Measurements from ENCODE around the gene SETSIP. TPM values are rescaled to one million over a fixed set of nuclear protein-coding genes. Genes with fewer than 3 reads are reported as not detected.

Gene SETSIP
- polyA plus RNA-seq, 1 donor (not counting 4 experiments of a cell fraction or from before 2014, with no cell fraction given), result 0.89 TPM

DNA sequence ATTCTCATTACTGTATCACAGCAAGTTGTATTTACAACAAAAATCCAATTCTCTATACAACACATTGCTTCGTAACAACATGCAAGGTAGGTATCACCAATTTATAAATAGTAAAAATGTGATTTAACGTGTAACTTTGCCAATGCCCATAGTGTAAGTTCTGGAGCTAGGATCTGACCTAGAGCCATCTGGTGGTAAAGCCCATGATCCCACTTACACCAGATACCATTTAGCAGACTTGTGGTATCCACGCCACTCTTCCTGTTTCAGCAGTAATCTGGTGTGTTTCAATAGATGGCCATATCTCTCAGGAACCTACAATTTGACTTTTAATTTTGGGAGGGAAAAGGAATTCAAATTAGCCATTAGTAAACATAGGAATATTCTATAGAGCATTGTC is 10.2 kb downstream of the SETSIP start:
- Histone ChIP-seq H3K4me1 (ENCODE audit: control insufficient read depth, extremely low read depth, insufficient read depth, low read length) (no peaks in the 10 kb centered on the region), H3K9ac (ENCODE audit: control insufficient read depth, extremely low read depth, insufficient read depth, low read length) (no peak overlapping the region), H3K9me3 (ENCODE audit: control insufficient read depth, low read depth, low read length) (no peaks in the 10 kb centered on the region), H2AFZ (ENCODE audit: control insufficient read depth, low read length) (no peak overlapping the region), H3K36me3 (ENCODE audit: control insufficient read depth in 2 of 2, extremely low read depth in 1 of 2, insufficient read depth in 2 of 2, low read length in 2 of 2) (no peaks in the 10 kb centered on the region), H3K4me3 (ENCODE audit: control insufficient read depth in 2 of 3, extremely low read depth in 1 of 3, insufficient read depth in 2 of 3, low read depth in 1 of 3, low read length in 3 of 3) (no peak overlapping the region), H3K79me2 (ENCODE audit: control insufficient read depth, insufficient read depth, low read length) (no peaks in the 10 kb centered on the region), H3K27ac (ENCODE audit: control insufficient read depth, insufficient read depth, low read length) (no peak overlapping the region), H3K27me3 (ENCODE audit: control insufficient read depth, extremely low read depth, insufficient read depth, low read length) (peaks cover 4% of the 10 kb centered on the region), H3K9me1 (ENCODE audit: control insufficient read depth, extremely low read depth, insufficient read depth, low read length) (no peaks in the 10 kb centered on the region), H3K4me2 (ENCODE audit: control insufficient read depth, extremely low read depth, insufficient read depth, low read depth, low read length) (no peak overlapping the region), H4K20me1 (ENCODE audit: control insufficient read depth, extremely low read depth, insufficient read depth, low read length) (no peaks in the 10 kb centered on the region)
- dilution Hi-C loops (cut with MboI; ENCODE audit: extremely low pct_ligation_motif_present, low sequenced_read_pairs), result no loop called here
- DNase-seq (ENCODE audit: low read depth, low spot score) (no peak), FAIRE-seq (no peak)
- TF ChIP-seq EZH2 (IDR thresholded peaks at IDR 0.05; ENCODE audit: low read length), result no peak
- TF ChIP-seq, protein P1, sequence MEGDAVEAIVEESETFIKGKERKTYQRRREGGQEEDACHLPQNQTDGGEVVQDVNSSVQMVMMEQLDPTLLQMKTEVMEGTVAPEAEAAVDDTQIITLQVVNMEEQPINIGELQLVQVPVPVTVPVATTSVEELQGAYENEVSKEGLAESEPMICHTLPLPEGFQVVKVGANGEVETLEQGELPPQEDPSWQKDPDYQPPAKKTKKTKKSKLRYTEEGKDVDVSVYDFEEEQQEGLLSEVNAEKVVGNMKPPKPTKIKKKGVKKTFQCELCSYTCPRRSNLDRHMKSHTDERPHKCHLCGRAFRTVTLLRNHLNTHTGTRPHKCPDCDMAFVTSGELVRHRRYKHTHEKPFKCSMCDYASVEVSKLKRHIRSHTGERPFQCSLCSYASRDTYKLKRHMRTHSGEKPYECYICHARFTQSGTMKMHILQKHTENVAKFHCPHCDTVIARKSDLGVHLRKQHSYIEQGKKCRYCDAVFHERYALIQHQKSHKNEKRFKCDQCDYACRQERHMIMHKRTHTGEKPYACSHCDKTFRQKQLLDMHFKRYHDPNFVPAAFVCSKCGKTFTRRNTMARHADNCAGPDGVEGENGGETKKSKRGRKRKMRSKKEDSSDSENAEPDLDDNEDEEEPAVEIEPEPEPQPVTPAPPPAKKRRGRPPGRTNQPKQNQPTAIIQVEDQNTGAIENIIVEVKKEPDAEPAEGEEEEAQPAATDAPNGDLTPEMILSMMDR (optimal IDR thresholded peaks at IDR 0.05 in 1 of 3, IDR thresholded peaks at IDR 0.05 in 1 of 3, conservative IDR thresholded peaks at IDR 0.05 in 1 of 3; ENCODE audit: extremely low read depth in 1 of 3, insufficient read depth in 2 of 3, low read length in 3 of 3), result peak in 1 of 3 experiments; percentile 33

DNA sequence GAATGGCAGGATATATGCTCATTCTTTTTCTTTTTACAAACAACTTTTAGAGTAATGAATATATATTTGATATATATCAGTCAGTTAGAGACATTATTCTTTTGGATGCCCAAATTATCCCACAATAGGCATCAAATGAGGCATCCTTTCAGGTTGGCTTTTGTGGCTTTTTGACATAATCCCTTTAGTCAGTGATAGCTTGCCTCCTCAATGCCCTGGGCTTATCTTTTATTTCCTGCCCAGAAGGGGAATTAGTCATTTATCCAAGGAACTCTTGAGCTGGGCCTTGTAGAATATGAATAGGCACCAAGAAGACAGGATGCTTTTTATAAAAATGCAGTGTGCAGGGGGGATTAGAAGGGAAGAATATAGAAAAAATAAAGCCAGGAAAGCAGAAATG is 23.3 kb downstream of the SETSIP start:
- no peaks in the 10 kb centered on the region for H3K79me2 ChIP-seq (ENCODE audit: control insufficient read depth, insufficient read depth, low read length)
- H3K4me2 ChIP-seq (ENCODE audit: control insufficient read depth, extremely low read depth, insufficient read depth, low read depth, low read length), result no peak overlapping the region
- DNase-seq (ENCODE audit: low read depth, low spot score) (no peak), FAIRE-seq (no peak)
- no peaks in the 10 kb centered on the region for H3K36me3 ChIP-seq (ENCODE audit: control insufficient read depth in 2 of 2, extremely low read depth in 1 of 2, insufficient read depth in 2 of 2, low read length in 2 of 2)
- H3K4me3 ChIP-seq (ENCODE audit: control insufficient read depth in 2 of 3, extremely low read depth in 1 of 3, insufficient read depth in 2 of 3, low read depth in 1 of 3, low read length in 3 of 3), result no peak overlapping the region
- no peaks in the 10 kb centered on the region for H3K4me1 ChIP-seq (ENCODE audit: control insufficient read depth, extremely low read depth, insufficient read depth, low read length)
- H4K20me1 ChIP-seq (ENCODE audit: control insufficient read depth, extremely low read depth, insufficient read depth, low read length), result no peaks in the 10 kb centered on the region
- H3K9me1 ChIP-seq (ENCODE audit: control insufficient read depth, extremely low read depth, insufficient read depth, low read length), result no peaks in the 10 kb centered on the region
- dilution Hi-C loops (cut with MboI; ENCODE audit: extremely low pct_ligation_motif_present, low sequenced_read_pairs), result no loop called here
- no peaks in the 10 kb centered on the region for H3K9me3 ChIP-seq (ENCODE audit: control insufficient read depth, low read depth, low read length)
- H3K27ac ChIP-seq (ENCODE audit: control insufficient read depth, insufficient read depth, low read length), result no peak overlapping the region
- H3K27me3 ChIP-seq (ENCODE audit: control insufficient read depth, extremely low read depth, insufficient read depth, low read length), result no peaks in the 10 kb centered on the region
- TF ChIP-seq, protein P1 (optimal IDR thresholded peaks at IDR 0.05 in 1 of 3, IDR thresholded peaks at IDR 0.05 in 1 of 3, conservative IDR thresholded peaks at IDR 0.05 in 1 of 3; ENCODE audit: extremely low read depth in 1 of 3, insufficient read depth in 2 of 3, low read length in 3 of 3), result no peak
- TF ChIP-seq EZH2 (IDR thresholded peaks at IDR 0.05; ENCODE audit: low read length), result no peak
- H2AFZ ChIP-seq (ENCODE audit: control insufficient read depth, low read length), result no peak overlapping the region
- H3K9ac ChIP-seq (ENCODE audit: control insufficient read depth, extremely low read depth, insufficient read depth, low read length), result no peak overlapping the region

Measured in keratinocyte (primary cell).